HG03066 (cell line): Measurements from ENCODE around the gene SELENOT.
A peak's percentile ranks its signal among the peaks of the same experiment; 100 is the strongest.

Experiments used
- ATAC-seq: cut with Tn5 transposase; IDR thresholded peaks from one replicate; pipeline ENCODE4 v1.9.1; 2021; ENCODE audit warnings: low read depth; ENCODE audit not compliant: unreplicated experiment

The SELENOT gene

DNA sequence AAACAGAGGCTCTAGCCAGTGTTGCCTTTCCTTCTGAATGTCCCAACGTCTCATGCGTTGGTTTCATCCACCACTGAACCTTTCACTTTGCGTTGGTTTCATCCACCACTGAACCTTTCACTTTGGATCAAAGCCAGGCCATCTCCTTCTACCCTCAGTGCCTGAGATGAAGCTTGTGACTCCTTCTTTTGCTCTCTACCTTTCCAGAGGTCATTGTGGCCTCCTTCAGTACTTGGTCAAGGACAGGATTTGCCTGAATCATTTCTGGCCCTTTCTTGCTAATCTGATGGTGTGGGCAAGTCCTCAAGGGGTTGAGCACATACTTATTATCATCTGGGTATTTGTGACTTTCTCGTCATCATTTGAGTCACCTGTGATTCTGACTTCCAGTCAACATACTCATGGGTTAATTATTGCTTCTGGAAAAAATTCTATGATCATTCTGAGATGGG lies 50.0 kb downstream of the SELENOT start:
- peak; percentile 81 for ATAC-seq

DNA sequence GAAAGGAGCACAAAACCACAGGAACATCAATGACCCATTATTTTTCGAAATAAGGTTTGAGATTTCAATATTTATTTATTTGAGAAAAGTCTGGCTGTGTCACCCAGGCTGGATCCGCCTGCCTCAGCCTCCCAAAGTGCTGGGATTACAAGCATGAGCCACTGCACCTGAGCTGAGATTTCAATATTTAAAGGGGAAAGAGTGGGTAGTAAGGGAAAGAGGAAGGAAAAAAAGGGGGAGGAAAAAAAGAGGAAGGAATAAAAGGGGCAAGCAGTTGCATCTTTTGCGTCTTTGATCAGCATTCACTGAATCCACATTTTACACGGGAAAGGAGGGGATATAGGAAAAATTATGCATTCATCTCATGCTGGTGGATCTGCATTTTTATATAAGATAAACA lies 53.2 kb downstream of the SELENOT start:
- no peak for ATAC-seq

DNA sequence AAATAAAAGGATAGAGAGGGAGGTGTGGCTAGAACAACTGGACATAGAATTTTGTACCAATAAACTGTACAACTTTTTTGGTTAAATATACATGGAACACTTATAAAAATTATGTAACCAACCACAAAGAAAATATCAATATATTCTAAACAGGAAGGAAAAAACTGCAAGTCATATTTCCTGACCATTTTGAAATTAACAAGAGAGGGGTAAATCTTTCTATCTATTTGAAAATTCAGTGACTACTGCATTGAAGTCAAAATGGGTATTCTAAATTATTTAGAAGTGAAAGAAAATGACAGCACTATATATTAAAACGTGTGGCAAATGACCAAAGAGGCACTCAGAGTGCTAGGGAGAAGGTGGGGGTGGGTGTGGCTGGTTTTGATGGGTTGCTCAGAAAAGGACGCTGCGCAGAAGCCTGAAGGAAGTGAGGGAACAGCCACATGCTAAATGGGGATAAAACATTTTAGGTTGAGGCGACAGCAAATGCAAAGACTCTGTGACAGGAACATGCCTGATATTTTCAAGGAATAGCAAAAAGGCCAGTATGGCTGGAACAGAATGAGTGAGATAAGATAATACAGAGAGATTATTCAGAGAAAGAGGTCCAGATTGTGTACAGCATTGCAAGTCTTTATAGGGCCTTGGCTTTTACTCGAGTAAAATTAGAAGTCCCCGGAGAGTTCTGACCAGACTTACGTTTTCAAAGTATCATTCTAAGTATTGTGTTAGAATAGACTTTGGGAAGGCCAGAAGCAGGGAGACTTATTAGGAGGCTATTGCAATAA lies 59.5 kb downstream of the SELENOT start:
- ATAC-seq = no peak

DNA sequence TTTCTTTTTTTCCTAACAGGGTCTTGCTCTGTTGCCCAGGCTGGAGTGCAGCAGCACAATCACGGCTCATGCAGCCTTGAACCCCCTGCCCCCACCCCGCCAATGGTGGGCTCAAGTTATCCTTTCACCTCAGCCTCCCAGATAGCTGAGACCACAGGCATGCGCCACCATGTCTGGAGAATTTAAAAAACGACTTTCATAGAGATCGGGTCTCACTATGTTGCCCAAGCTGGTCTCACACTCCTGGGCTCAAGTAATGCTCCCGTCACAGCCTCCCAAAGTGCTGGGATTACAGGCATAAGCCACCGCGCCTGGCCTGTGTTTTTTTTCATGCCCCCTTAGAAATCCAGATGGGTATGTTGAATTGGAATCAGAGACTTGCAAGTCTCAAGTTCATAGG lies 60.3 kb downstream of the SELENOT start:
- no peak for ATAC-seq

DNA sequence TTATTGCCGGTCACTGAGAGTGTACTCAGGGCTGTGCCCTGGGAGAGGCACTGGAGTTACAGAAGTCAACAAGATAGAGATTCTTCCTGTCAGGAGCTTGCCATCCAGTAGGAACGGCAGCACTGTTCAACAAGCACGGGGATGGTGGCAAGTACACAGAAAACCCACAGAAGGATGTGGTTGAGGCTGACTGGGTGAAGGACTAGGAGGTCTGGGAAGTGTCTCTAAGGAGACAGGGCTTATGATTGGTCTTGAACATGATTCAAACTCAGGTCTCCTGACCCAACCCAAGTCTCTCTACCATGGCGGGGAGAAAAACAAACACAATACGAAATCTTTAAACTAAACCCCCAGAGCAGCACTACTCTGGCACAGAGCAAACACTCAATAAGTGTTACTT lies 63.0 kb downstream of the SELENOT start:
- no peak for ATAC-seq

DNA sequence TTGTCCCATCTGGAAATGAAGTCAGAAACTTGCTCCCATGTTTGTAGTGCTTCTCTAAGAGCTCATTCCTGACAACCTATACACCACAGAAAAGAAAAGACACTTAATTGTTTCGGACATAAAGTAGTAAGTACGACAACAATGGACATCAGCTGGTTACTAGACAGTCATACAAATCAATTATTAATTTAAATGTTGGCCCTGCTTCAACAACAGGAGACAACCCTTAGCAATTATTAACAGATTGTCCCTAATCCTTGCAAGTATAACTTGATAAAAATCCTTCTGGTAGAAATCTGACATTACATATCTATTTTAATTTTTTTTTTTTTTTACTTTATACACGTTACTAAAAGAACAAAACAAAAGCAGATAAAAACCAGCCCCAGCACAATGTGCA lies 70.8 kb downstream of the SELENOT start:
- no peak for ATAC-seq

DNA sequence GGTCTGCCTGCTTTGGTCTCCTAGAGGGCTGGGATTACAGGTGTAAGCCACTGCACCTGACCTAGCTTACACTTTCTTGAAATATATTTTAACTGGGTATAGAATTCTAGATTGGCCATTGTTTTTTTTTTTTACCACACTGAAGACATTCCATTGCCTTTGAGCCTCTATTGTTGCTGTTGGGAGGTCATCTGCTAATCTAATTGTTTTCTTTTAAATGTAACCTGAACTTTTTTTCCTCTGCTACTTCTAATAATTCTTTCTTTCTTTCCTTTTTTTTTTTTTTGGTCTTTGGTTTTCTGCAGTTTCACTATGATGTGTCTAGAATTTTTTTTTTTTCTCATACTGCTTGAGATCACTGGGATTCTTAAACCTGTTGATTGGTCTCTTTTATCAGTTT lies 72.5 kb downstream of the SELENOT start:
- ATAC-seq = no peak
